Stomach (tissue), 9 donors: Measurements from ENCODE around the gene CPN2. TPM values are rescaled to one million over a fixed set of nuclear protein-coding genes. Genes with fewer than 3 reads are reported as not detected.

Experiments used
- DNase-seq, 2 donors: peaks; one replicate each; pipeline versions ENCODE4 v3.0.0 to v3.0.0-alpha.2; 2013 to 2019
- H3K27ac ChIP-seq, 5 donors: fragments of 200-600 bp in 4 of 5; sonication (generic) in 4 of 5; one replicate each; pipeline ENCODE4 v1.5.1; 2013 to 2019; ENCODE audit warnings: mild to moderate bottlenecking in 1 of 5, moderate library complexity in 1 of 5
- H3K27me3 ChIP-seq, 3 donors: fragments of 200-600 bp; sonication (generic); one replicate each; pipeline ENCODE4 v1.5.1; 2017 to 2019; ENCODE audit warnings: mixed run types in 1 of 3
- H3K36me3 ChIP-seq, 4 donors: fragments of 200-600 bp; sonication (generic); 1 replicate in 3 of 4; 2 replicates in 1 of 4; pipeline ENCODE4 v1.5.1; 2016 to 2019
- H3K4me1 ChIP-seq, 4 donors: fragments of 200-600 bp; sonication (generic); one replicate each; pipeline ENCODE4 v1.5.1; 2016 to 2019
- H3K4me3 ChIP-seq, 4 donors: fragments of 200-600 bp; sonication (generic) in 3 of 4; one replicate each; pipeline ENCODE4 v1.5.1; 2016 to 2019; ENCODE audit warnings: mild to moderate bottlenecking in 1 of 4
- H3K9me3 ChIP-seq, 4 donors: fragments of 200-600 bp; sonication (generic); one replicate each; pipeline ENCODE4 v1.5.1; 2016 to 2019
- CTCF ChIP-seq, 7 experiments: fragments of 450-650 bp in 4 of 7; fragments of 200-600 bp in 3 of 7; sonication (generic) in 3 of 7; IDR thresholded peaks; one replicate each; pipeline ENCODE4 v1.5.1; 2016 to 2019; ENCODE audit warnings: antibody characterized with exemption in 7 of 7, control low read depth in 2 of 7, mild to moderate bottlenecking in 1 of 7
- EP300 ChIP-seq: sonication (generic); formaldehyde crosslinking; IDR thresholded peaks from one replicate; pipeline ENCODE4 v1.6.1; 2017; ENCODE audit warnings: antibody characterized with exemption
- POLR2A ChIP-seq, 4 donors: fragments of 450-650 bp; IDR thresholded peaks; one replicate each; pipeline ENCODE4 v1.6.1; 2016; ENCODE audit warnings: antibody characterized with exemption in 4 of 4, control low read depth in 2 of 4, mild to moderate bottlenecking in 1 of 4, moderate library complexity in 1 of 4
- POLR2AphosphoS5 ChIP-seq, 3 donors: sonication (generic); formaldehyde crosslinking; IDR thresholded peaks; one replicate each; pipeline ENCODE4 v1.6.1; 2016; ENCODE audit warnings: antibody characterized with exemption in 3 of 3
- WGBS, 5 donors: extraction: QIAGEN DNeasy Blood & Tissue Kit in 3 of 5; methylation state at CpG; one replicate each; pipeline versions ENCODE4 v1.1.5 to v1.1.7; 2013 to 2018; 5-methylcytosine and 5-hydroxymethylcytosine counted together
- intact Hi-C: fragments of 100-400 bp; cut with DNase I; formaldehyde crosslinking; loops from one replicate; pipeline ENCODE4 v1.15.1; 2023; ENCODE audit warnings: low total_unique reads
- polyA plus RNA-seq, 3 donors: library from polyadenylated mRNA; stranded (reverse); fragments of 200-250 nt; gene quantifications; one replicate each; pipeline ENCODE4 v1.2.3, GENCODE V29; 2013
- total RNA-seq, 5 donors: library from RNA; depleted of rRNA; stranded (reverse); fragments of >200 nt; gene quantifications; one replicate each; pipeline versions ENCODE4 v1.1.0 to v1.2.3, GENCODE V29; 2014 to 2016
- donor health status: healthy with polysubstance abuse.
- donor health status: Bipolar disorder and iron deficiency.
- donor health status: healthy.

The CPN2 gene
- total and polyA plus RNA-seq, 8 donors, result not detected

DNA sequence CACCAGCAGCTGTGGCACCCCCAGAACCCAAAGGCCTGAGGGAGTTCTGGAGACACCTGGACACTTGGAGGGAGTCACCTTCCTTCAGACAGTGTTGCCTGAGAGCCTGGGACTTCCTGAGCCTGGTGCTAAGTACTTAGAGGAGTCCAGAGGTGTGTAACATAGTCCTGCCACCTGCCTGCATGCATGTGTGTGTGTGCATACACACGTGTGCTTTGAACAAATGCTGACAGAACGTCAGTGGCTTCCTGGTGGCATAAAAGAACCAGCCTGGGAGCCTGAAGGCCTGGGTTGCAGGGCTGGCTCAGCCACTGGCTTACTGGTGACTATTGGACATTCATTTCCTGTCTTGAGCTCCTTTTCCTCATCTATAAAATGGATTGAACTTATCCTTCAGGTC, 3.2 kb upstream of the CPN2 start:
- Histone ChIP-seq H3K4me1 (no peaks in the 10 kb centered on the region), H3K4me3 (no peak overlapping the region), H3K9me3 (no peaks in the 10 kb centered on the region), H3K36me3 (no peaks in the 10 kb centered on the region), H3K27me3 (peaks cover 0 to 4% (median 0%) of the 10 kb centered on the region in 3 donors), H3K27ac (no peak overlapping the region)
- no peak for DNase-seq
- intact Hi-C loops, result no loop called here
- WGBS, 5 donors, result 49 to 74% (median 71%) methylated on average over 2 of the region's 2 CpGs
- TF ChIP-seq CTCF (IDR thresholded peaks at IDR 0.05) (no peak), POLR2AphosphoS5 (IDR thresholded peaks at IDR 0.05) (no peak), EP300 (no peak), POLR2A (IDR thresholded peaks at IDR 0.05) (no peak)

DNA sequence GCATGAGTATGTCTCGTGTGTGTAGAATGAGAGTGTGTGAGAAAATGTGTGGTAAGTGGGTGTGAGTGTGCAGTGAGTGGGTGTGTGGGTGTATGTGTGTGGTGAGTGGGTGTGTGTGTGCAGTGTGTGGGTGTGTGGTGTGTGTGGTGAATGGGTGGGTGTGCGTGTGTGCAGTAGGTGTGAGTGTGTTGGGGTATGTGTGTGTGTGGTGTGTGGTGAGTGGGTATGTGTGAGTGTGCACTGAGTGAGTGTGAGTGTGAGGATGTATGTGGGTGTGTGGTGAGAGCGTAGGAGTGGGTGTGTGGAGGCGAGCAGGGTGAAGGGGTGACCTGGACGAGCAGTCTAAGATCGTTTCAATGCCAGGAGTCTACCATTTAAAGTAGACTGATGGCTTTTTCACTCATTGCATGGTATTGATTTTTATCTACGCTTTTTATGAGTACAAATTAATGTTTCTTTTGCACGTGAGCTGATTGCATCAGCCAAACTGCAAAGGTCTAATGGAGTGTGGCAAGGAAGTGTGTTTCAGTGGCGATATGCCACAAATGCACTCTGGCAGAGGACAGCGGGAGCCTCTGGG, 1.6 kb upstream of the CPN2 start:
- Histone ChIP-seq H3K4me3 (no peak overlapping the region), H3K36me3 (no peaks in the 10 kb centered on the region), H3K4me1 (no peaks in the 10 kb centered on the region), H3K27me3 (peaks cover 0 to under 1% (median 0%) of the 10 kb centered on the region in 3 donors), H3K27ac (no peak overlapping the region), H3K9me3 (no peaks in the 10 kb centered on the region)
- 83 to 88% (median 85%) methylated on average over 10 of the region's 10 CpGs for WGBS, 5 donors
- no peak for DNase-seq
- intact Hi-C loops, result no loop called here
- TF ChIP-seq EP300, result no peak
- no peak for TF ChIP-seq POLR2AphosphoS5 (IDR thresholded peaks at IDR 0.05)
- no peak for TF ChIP-seq POLR2A (IDR thresholded peaks at IDR 0.05)
- no peak for TF ChIP-seq CTCF (IDR thresholded peaks at IDR 0.05)

DNA sequence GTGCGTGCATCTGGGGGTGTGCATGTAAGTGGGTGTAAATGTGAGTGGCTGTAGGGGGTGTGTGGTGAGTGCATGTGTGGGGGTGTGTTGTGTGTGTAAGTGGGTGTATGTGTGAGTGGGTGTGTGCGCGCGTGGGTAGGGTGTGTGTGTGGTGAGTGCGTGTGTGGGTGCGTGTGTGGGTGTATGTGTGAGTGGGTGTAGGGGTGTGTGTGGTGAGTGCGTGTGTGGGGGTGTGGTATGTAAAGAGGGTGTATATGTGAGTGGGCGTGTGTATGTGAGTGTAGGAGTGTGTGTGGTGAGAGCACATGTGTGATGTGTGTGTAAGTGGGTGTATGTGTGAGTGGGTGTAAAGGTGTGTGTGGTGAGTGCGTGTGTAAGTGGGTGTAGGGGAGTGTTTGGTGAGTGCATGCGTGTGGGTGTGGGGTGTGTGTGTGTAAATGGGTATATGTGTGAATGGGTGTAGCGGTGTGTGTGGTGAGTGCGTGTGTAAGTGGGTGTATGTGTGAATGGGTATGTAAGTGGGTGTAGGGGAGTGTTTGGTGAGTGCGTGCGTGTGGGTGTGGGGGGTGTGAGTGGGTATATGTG, 916 bp upstream of the CPN2 start:
- Histone ChIP-seq H3K36me3 (no peaks in the 10 kb centered on the region), H3K9me3 (no peaks in the 10 kb centered on the region), H3K4me1 (no peaks in the 10 kb centered on the region), H3K4me3 (no peak overlapping the region), H3K27me3 (no peaks in the 10 kb centered on the region), H3K27ac (no peak overlapping the region)
- intact Hi-C loops, result no loop called here
- no peak for DNase-seq
- TF ChIP-seq CTCF (IDR thresholded peaks at IDR 0.05) (no peak), POLR2A (IDR thresholded peaks at IDR 0.05) (no peak), EP300 (no peak), POLR2AphosphoS5 (IDR thresholded peaks at IDR 0.05) (no peak)
- WGBS, 5 donors, result 90 to 98% (median 93%) methylated on average over 14 of the region's 14 CpGs

DNA sequence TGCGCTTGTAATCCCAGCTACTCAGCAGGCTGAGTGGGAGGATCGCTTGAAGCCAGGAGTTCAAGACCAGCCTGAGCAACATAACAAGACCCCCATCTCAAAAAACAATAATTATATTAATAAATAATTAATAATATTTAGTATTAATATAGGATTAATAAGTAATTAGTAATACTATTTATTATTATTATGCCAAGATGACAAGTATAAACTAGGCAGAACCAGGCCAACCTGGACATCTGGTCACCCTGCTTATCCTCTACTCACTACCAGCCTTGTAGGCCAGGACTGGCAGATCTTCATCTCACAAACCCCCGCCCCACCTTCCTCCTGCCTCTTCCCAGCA, 429 bp downstream of the CPN2 start:
- 62 to 86% (median 82%) methylated on average over 3 of the region's 3 CpGs for WGBS, 5 donors
- H3K9me3 ChIP-seq, result no peaks in the 10 kb centered on the region
- intact Hi-C loops, result no loop called here
- no peak overlapping the region for H3K4me3 ChIP-seq
- H3K27me3 ChIP-seq, result no peaks in the 10 kb centered on the region
- no peak for DNase-seq
- no peaks in the 10 kb centered on the region for H3K36me3 ChIP-seq
- H3K27ac ChIP-seq, result no peak overlapping the region
- TF ChIP-seq POLR2AphosphoS5 (IDR thresholded peaks at IDR 0.05) (no peak), EP300 (no peak), CTCF (IDR thresholded peaks at IDR 0.05) (no peak), POLR2A (IDR thresholded peaks at IDR 0.05) (no peak)
- H3K4me1 ChIP-seq, result no peaks in the 10 kb centered on the region
